ENCODE data around the gene LGALS9.

- TF ChIP-seq CTCF (IDR thresholded peaks at IDR 0.05) (no peak), EP300 (IDR thresholded peaks at IDR 0.05) (no peak), POLR2A (IDR thresholded peaks at IDR 0.05) (no peak)
Measured at GRCh38 chr17:27586203-27586721, 44.7 kb upstream of the LGALS9 start.
